Measurements from ENCODE around the gene TIMM44.
A peak's percentile ranks its signal among the peaks of the same experiment; 100 is the strongest.

TIMM44 gene

DNA sequence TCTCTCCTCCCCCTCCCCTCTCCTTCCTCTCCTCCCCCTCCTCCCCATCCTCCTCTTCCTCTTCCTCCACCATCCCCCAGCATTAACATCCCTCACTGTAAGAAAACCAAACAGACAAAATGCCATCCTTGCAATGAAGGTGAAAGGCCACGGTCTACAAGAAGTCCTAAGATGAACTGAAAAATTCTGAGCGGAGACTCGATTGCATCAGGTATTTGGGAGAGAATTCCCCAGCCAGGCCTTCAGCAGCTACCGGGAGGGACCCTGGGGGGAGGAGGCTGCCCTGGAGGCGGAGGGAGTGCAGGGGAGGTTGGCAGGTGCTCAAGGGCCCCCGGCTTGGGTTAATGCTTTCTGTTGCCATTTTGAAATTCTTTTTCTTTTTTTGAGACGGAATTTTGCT lies 10.1 kb upstream of the TIMM44 start:
- TF ChIP-seq POLR2AphosphoS5 (IDR thresholded peaks at IDR 0.05; ENCODE audit: low read depth, low read length) (no peak), TAF1 (IDR thresholded peaks at IDR 0.05; ENCODE audit: borderline replicate concordance, insufficient read depth, low read length) (no peak), FOXP2 (optimal IDR thresholded peaks at IDR 0.05; ENCODE audit: borderline replicate concordance, extremely low read depth, extremely low read length, insufficient read depth) (no peak), SIN3A (IDR thresholded peaks at IDR 0.05; ENCODE audit: borderline replicate concordance, insufficient read depth, low read length) (no peak)
- TF ChIP-seq, protein P1, sequence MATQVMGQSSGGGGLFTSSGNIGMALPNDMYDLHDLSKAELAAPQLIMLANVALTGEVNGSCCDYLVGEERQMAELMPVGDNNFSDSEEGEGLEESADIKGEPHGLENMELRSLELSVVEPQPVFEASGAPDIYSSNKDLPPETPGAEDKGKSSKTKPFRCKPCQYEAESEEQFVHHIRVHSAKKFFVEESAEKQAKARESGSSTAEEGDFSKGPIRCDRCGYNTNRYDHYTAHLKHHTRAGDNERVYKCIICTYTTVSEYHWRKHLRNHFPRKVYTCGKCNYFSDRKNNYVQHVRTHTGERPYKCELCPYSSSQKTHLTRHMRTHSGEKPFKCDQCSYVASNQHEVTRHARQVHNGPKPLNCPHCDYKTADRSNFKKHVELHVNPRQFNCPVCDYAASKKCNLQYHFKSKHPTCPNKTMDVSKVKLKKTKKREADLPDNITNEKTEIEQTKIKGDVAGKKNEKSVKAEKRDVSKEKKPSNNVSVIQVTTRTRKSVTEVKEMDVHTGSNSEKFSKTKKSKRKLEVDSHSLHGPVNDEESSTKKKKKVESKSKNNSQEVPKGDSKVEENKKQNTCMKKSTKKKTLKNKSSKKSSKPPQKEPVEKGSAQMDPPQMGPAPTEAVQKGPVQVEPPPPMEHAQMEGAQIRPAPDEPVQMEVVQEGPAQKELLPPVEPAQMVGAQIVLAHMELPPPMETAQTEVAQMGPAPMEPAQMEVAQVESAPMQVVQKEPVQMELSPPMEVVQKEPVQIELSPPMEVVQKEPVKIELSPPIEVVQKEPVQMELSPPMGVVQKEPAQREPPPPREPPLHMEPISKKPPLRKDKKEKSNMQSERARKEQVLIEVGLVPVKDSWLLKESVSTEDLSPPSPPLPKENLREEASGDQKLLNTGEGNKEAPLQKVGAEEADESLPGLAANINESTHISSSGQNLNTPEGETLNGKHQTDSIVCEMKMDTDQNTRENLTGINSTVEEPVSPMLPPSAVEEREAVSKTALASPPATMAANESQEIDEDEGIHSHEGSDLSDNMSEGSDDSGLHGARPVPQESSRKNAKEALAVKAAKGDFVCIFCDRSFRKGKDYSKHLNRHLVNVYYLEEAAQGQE (IDR thresholded peaks at IDR 0.05; ENCODE audit: insufficient read depth in 1 of 2, low read depth in 2 of 2, low read length in 2 of 2) = no peak

DNA sequence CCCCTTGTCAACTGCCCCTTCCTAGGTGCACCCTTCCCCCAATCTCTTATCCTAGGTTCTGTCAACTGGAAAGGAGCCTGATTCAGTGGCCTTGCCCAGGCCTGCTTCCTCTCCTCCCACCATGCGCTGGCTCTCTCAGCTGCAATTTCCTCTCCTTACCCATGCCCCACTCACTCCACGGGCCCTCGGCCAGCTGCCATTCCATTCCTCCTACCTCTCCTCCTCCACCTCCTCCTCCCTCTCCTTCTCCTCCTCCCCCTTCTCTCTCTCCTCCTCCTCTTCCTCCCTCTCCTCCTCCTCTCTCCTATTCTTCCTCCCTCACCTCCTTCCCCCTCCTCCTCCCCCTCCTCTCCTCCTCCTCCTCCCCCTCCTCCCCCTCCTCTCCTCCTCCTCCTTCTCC lies 9.6 kb upstream of the TIMM44 start:
- TF ChIP-seq FOXP2 (optimal IDR thresholded peaks at IDR 0.05; ENCODE audit: borderline replicate concordance, extremely low read depth, extremely low read length, insufficient read depth) = no peak
- TF ChIP-seq TAF1 (IDR thresholded peaks at IDR 0.05; ENCODE audit: borderline replicate concordance, insufficient read depth, low read length) = no peak
- no peak for TF ChIP-seq POLR2AphosphoS5 (IDR thresholded peaks at IDR 0.05; ENCODE audit: low read depth, low read length)
- TF ChIP-seq, protein P1 (IDR thresholded peaks at IDR 0.05; ENCODE audit: insufficient read depth in 1 of 2, low read depth in 2 of 2, low read length in 2 of 2) = no peak
- no peak for TF ChIP-seq SIN3A (IDR thresholded peaks at IDR 0.05; ENCODE audit: borderline replicate concordance, insufficient read depth, low read length)

DNA sequence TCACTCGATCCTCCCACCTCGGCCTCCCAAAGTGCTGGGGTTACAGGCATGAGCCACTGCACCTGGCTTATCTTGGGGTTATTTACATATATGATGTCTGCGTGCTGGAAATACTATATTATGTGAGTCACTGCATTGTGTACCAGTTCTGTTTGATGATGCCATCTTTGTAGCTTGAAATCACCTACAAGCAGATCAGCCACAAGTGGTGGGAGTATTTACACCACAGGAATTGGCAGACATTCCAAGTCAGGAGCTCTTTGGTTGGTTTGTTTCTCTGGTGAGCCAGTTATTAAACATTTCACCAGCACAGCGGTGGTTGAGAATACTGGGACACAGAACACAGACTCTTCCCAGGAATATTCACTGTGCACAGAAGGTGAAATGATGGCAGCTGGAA lies 4.5 kb upstream of the TIMM44 start:
- TF ChIP-seq POLR2AphosphoS5 (IDR thresholded peaks at IDR 0.05; ENCODE audit: low read depth, low read length) (no peak), FOXP2 (optimal IDR thresholded peaks at IDR 0.05; ENCODE audit: borderline replicate concordance, extremely low read depth, extremely low read length, insufficient read depth) (no peak), TAF1 (IDR thresholded peaks at IDR 0.05; ENCODE audit: borderline replicate concordance, insufficient read depth, low read length) (no peak), SIN3A (IDR thresholded peaks at IDR 0.05; ENCODE audit: borderline replicate concordance, insufficient read depth, low read length) (no peak)
- TF ChIP-seq, protein P1 (IDR thresholded peaks at IDR 0.05; ENCODE audit: insufficient read depth in 1 of 2, low read depth in 2 of 2, low read length in 2 of 2) = no peak

DNA sequence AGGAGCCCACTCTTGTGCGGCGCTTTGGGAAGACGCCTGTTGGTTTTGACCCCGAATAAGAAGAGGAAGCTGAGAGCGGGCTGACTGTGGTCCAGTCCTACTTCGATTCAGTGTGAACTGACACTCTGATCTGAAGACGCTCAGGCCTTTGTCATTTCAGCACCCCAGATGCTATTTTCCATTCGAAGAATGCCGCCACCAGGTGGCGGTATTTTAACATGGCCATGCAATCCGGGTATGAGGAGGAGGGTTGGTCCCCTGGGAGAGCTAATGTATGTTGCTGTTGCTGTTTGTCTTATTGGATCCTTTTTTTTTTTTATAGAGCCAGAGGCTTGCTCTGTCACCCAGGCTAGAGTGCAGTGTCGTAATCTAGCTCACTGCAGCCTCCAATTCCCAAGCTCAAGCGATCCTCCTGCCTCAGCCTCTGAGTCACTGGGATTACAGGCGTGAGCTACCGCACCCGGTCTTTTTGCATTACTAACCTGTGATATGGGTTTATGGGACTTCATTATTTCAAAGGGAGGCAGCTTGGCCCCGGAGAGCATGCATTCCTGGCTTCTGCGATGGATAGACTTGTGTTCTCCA lies 803 bp upstream of the TIMM44 start:
- TF ChIP-seq, protein P1 (IDR thresholded peaks at IDR 0.05; ENCODE audit: insufficient read depth in 1 of 2, low read depth in 2 of 2, low read length in 2 of 2) = peak in 1 of 2 experiments; percentile 81; a peak in 1 of 4 replicates
- TF ChIP-seq SIN3A (IDR thresholded peaks at IDR 0.05; ENCODE audit: borderline replicate concordance, insufficient read depth, low read length) (peak; percentile 86; the same call in 1 of the 2 replicates), TAF1 (IDR thresholded peaks at IDR 0.05; ENCODE audit: borderline replicate concordance, insufficient read depth, low read length) (no peak), POLR2AphosphoS5 (IDR thresholded peaks at IDR 0.05; ENCODE audit: low read depth, low read length) (peak; percentile 14; the same call in 1 of the 2 replicates), FOXP2 (optimal IDR thresholded peaks at IDR 0.05; ENCODE audit: borderline replicate concordance, extremely low read depth, extremely low read length, insufficient read depth) (no peak)
